ENCODE results near the gene TMEM135.
"Not testable (repeated sequence)": the region's sequence is repeated elsewhere in the genome, so short reads cannot be mapped to it uniquely, and the experiment has no call there.

Gene TMEM135

GRCh38 chr11:87020764-87021365, 16.9 kb upstream of the TMEM135 start:
- Histone ChIP-seq H2BK5ac (ENCODE audit: low read length) (no peak overlapping the region), H3K36me3 (ENCODE audit: control insufficient read depth, insufficient read depth, low read length) (no peaks in the 10 kb centered on the region), H3K4me1 (ENCODE audit: control insufficient read depth, low read depth, low read length) (peaks cover 7% of the 10 kb centered on the region), H3K23ac (ENCODE audit: low read length) (no peak overlapping the region), H3K56ac (ENCODE audit: low read length) (no peak overlapping the region), H2BK120ac (ENCODE audit: low read depth, low read length) (no peak overlapping the region), H3K9ac (ENCODE audit: low read length) (no peak overlapping the region), H4K8ac (ENCODE audit: low read depth, low read length) (no peak overlapping the region), H3K27ac (ENCODE audit: low read depth, low read length) (no peak overlapping the region), H2AK5ac (ENCODE audit: low read length) (no peak overlapping the region), H3K4me3 (ENCODE audit: low read length) (no peak overlapping the region), H3K18ac (ENCODE audit: low read length) (no peak overlapping the region), H2BK15ac (replicated peaks; ENCODE audit: low read depth) (no peak overlapping the region), H4K5ac (ENCODE audit: low read length) (no peak overlapping the region), H3K27me3 (ENCODE audit: insufficient read depth, low read length, poor library complexity) (no peaks in the 10 kb centered on the region), H3K4me2 (ENCODE audit: low read length) (no peak overlapping the region), H3K79me2 (ENCODE audit: control insufficient read depth, insufficient read depth, low read length) (no peaks in the 10 kb centered on the region), H3K4ac (ENCODE audit: low read depth, low read length) (no peak overlapping the region), H3K79me1 (ENCODE audit: low read length) (no peaks in the 10 kb centered on the region)
- no peak for DNase-seq
- WGBS (ENCODE audit: extremely low coverage, insufficient coverage, low lambda C conversion rate), result no CpG with 5 or more reads among the region's 3 CpGs

- WGBS (ENCODE audit: extremely low coverage, insufficient coverage, low lambda C conversion rate), result no CpG with 5 or more reads among the region's 1 CpG
- Histone ChIP-seq H4K5ac (ENCODE audit: low read length) (no peak overlapping the region), H2BK120ac (ENCODE audit: low read depth, low read length) (no peak overlapping the region), H3K23ac (ENCODE audit: low read length) (no peak overlapping the region), H3K4me3 (ENCODE audit: low read length) (no peak overlapping the region), H2BK15ac (replicated peaks; ENCODE audit: low read depth) (no peak overlapping the region), H3K4me1 (ENCODE audit: control insufficient read depth, low read depth, low read length) (peaks cover 5% of the 10 kb centered on the region), H3K4me2 (ENCODE audit: low read length) (no peak overlapping the region), H3K18ac (ENCODE audit: low read length) (no peak overlapping the region), H3K27me3 (ENCODE audit: insufficient read depth, low read length, poor library complexity) (no peaks in the 10 kb centered on the region), H3K27ac (ENCODE audit: low read depth, low read length) (no peak overlapping the region), H2BK5ac (ENCODE audit: low read length) (no peak overlapping the region), H4K8ac (ENCODE audit: low read depth, low read length) (no peak overlapping the region), H3K36me3 (ENCODE audit: control insufficient read depth, insufficient read depth, low read length) (no peaks in the 10 kb centered on the region), H3K56ac (ENCODE audit: low read length) (no peak overlapping the region), H3K4ac (ENCODE audit: low read depth, low read length) (no peak overlapping the region), H3K9ac (ENCODE audit: low read length) (no peak overlapping the region), H3K79me1 (ENCODE audit: low read length) (no peaks in the 10 kb centered on the region), H2AK5ac (ENCODE audit: low read length) (no peak overlapping the region), H3K79me2 (ENCODE audit: control insufficient read depth, insufficient read depth, low read length) (no peaks in the 10 kb centered on the region)
- no peak for DNase-seq
These were observed 15.5 kb upstream of the TMEM135 start for GRCh38 chr11:87022254-87022653.

GRCh38 chr11:87022738-87023137, 15.0 kb upstream of the TMEM135 start:
- no peak overlapping the region for H3K4me3 ChIP-seq (ENCODE audit: low read length)
- no CpG with 5 or more reads among the region's 3 CpGs for WGBS (ENCODE audit: extremely low coverage, insufficient coverage, low lambda C conversion rate)
- H3K4me2 ChIP-seq (ENCODE audit: low read length), result no peak overlapping the region
- H2AK5ac ChIP-seq (ENCODE audit: low read length), result no peak overlapping the region
- no peak overlapping the region for H3K4ac ChIP-seq (ENCODE audit: low read depth, low read length)
- no peak overlapping the region for H2BK5ac ChIP-seq (ENCODE audit: low read length)
- no peak overlapping the region for H2BK120ac ChIP-seq (ENCODE audit: low read depth, low read length)
- H4K8ac ChIP-seq (ENCODE audit: low read depth, low read length), result no peak overlapping the region
- no peak overlapping the region for H3K56ac ChIP-seq (ENCODE audit: low read length)
- H4K5ac ChIP-seq (ENCODE audit: low read length), result no peak overlapping the region
- no peaks in the 10 kb centered on the region for H3K36me3 ChIP-seq (ENCODE audit: control insufficient read depth, insufficient read depth, low read length)
- no peak overlapping the region for H2BK15ac ChIP-seq (replicated peaks; ENCODE audit: low read depth)
- no peaks in the 10 kb centered on the region for H3K79me1 ChIP-seq (ENCODE audit: low read length)
- no peak overlapping the region for H3K27ac ChIP-seq (ENCODE audit: low read depth, low read length)
- H3K9ac ChIP-seq (ENCODE audit: low read length), result no peak overlapping the region
- H3K27me3 ChIP-seq (ENCODE audit: insufficient read depth, low read length, poor library complexity), result no peaks in the 10 kb centered on the region
- H3K18ac ChIP-seq (ENCODE audit: low read length), result no peak overlapping the region
- H3K79me2 ChIP-seq (ENCODE audit: control insufficient read depth, insufficient read depth, low read length), result no peaks in the 10 kb centered on the region
- peaks cover 5% of the 10 kb centered on the region for H3K4me1 ChIP-seq (ENCODE audit: control insufficient read depth, low read depth, low read length)
- no peak overlapping the region for H3K23ac ChIP-seq (ENCODE audit: low read length)
- DNase-seq, result peak; percentile 44

GRCh38 chr11:87026415-87026814, 11.3 kb upstream of the TMEM135 start:
- H3K4me2 ChIP-seq (ENCODE audit: low read length); H3K4me3 ChIP-seq (ENCODE audit: low read length); H3K27me3 ChIP-seq (ENCODE audit: insufficient read depth, low read length, poor library complexity); H3K18ac ChIP-seq (ENCODE audit: low read length); DNase-seq; H3K36me3 ChIP-seq (ENCODE audit: control insufficient read depth, insufficient read depth, low read length); H4K5ac ChIP-seq (ENCODE audit: low read length); H4K8ac ChIP-seq (ENCODE audit: low read depth, low read length); H3K23ac ChIP-seq (ENCODE audit: low read length); H2BK120ac ChIP-seq (ENCODE audit: low read depth, low read length); H3K27ac ChIP-seq (ENCODE audit: low read depth, low read length); H3K56ac ChIP-seq (ENCODE audit: low read length); H2BK5ac ChIP-seq (ENCODE audit: low read length); H2AK5ac ChIP-seq (ENCODE audit: low read length); H3K4ac ChIP-seq (ENCODE audit: low read depth, low read length); H3K9ac ChIP-seq (ENCODE audit: low read length); H3K79me2 ChIP-seq (ENCODE audit: control insufficient read depth, insufficient read depth, low read length); H2BK15ac ChIP-seq (replicated peaks; ENCODE audit: low read depth); H3K4me1 ChIP-seq (ENCODE audit: control insufficient read depth, low read depth, low read length); H3K79me1 ChIP-seq (ENCODE audit: low read length): not testable (repeated sequence)
- WGBS (ENCODE audit: extremely low coverage, insufficient coverage, low lambda C conversion rate), result no CpG with 5 or more reads among the region's 1 CpG

GRCh38 chr11:87030458-87031054, 7.2 kb upstream of the TMEM135 start:
- Histone ChIP-seq H3K79me2 (ENCODE audit: control insufficient read depth, insufficient read depth, low read length) (no peaks in the 10 kb centered on the region), H2AK5ac (ENCODE audit: low read length) (no peak overlapping the region), H3K9ac (ENCODE audit: low read length) (no peak overlapping the region), H3K4me3 (ENCODE audit: low read length) (no peak overlapping the region), H3K27ac (ENCODE audit: low read depth, low read length) (no peak overlapping the region), H2BK120ac (ENCODE audit: low read depth, low read length) (no peak overlapping the region), H3K56ac (ENCODE audit: low read length) (no peak overlapping the region), H3K23ac (ENCODE audit: low read length) (no peak overlapping the region), H2BK5ac (ENCODE audit: low read length) (no peak overlapping the region), H3K18ac (ENCODE audit: low read length) (no peak overlapping the region), H4K5ac (ENCODE audit: low read length) (no peak overlapping the region), H3K27me3 (ENCODE audit: insufficient read depth, low read length, poor library complexity) (no peaks in the 10 kb centered on the region), H3K36me3 (ENCODE audit: control insufficient read depth, insufficient read depth, low read length) (no peaks in the 10 kb centered on the region), H4K8ac (ENCODE audit: low read depth, low read length) (no peak overlapping the region), H2BK15ac (replicated peaks; ENCODE audit: low read depth) (no peak overlapping the region), H3K4me2 (ENCODE audit: low read length) (no peak overlapping the region), H3K79me1 (ENCODE audit: low read length) (no peaks in the 10 kb centered on the region), H3K4me1 (ENCODE audit: control insufficient read depth, low read depth, low read length) (no peaks in the 10 kb centered on the region), H3K4ac (ENCODE audit: low read depth, low read length) (no peak overlapping the region)
- WGBS (ENCODE audit: extremely low coverage, insufficient coverage, low lambda C conversion rate), result no CpG with 5 or more reads among the region's 5 CpGs
- DNase-seq, result peak; percentile 25
